SIG-M5 treated with dmso at 0.1 percent for 504 hours (cell line): ENCODE measurements around the gene IAH1.
A peak's percentile ranks its signal among the peaks of the same experiment; 100 is the strongest.

Experiments
- DNase-seq: peaks from one replicate; lab custom pipeline; 2025; ENCODE audit not compliant: unreplicated experiment; lab: John Stamatoyannopoulos, UW

The IAH1 gene

GRCh38 chr2:9527995-9528787 is 53.8 kb downstream of the IAH1 start:
- no peak for DNase-seq

- no peak for DNase-seq
These were observed 58.1 kb downstream of the IAH1 start for GRCh38 chr2:9532421-9532820.

- DNase-seq = no peak
These were observed 59.3 kb downstream of the IAH1 start for GRCh38 chr2:9533663-9534062.

GRCh38 chr2:9535177-9535576 is 60.8 kb downstream of the IAH1 start:
- DNase-seq = peak; percentile 9

- no peak for DNase-seq
These were observed 62.2 kb downstream of the IAH1 start for GRCh38 chr2:9536504-9536903.

- peak; percentile 97 for DNase-seq
These were observed 63.7 kb downstream of the IAH1 start for GRCh38 chr2:9538000-9538507.
